Measurements from ENCODE around the gene CAMTA1. TPM values are rescaled to one million over a fixed set of nuclear protein-coding genes. Genes with fewer than 3 reads are reported as not detected.

The CAMTA1 gene
- total RNA-seq, 2 donors from 2014 or later = 100 to 102 TPM

- H3K4me3 ChIP-seq = no peak overlapping the region
- H3K27me3 ChIP-seq (replicated peaks; ENCODE audit: insufficient read depth) = no peaks in the 10 kb centered on the region
- intact Hi-C loops (cut with DNase I) = no loop called here
- H3K4me1 ChIP-seq (replicated peaks) = no peaks in the 10 kb centered on the region
- H3K36me3 ChIP-seq = no peaks in the 10 kb centered on the region
- no peak overlapping the region for H3K27ac ChIP-seq
- no peaks in the 10 kb centered on the region for H3K9me3 ChIP-seq
- TF ChIP-seq POLR2A (IDR thresholded peaks at IDR 0.05) (no peak), POLR2AphosphoS5 (IDR thresholded peaks at IDR 0.05) (no peak), CTCF (IDR thresholded peaks at IDR 0.05) (no peak)
- 87% methylated on average over 18 of the region's 18 CpGs for WGBS
- DNase-seq (ENCODE audit: low spot score) = no peak
Observed at GRCh38 chr1:7008975-7009740, 223.9 kb downstream of the CAMTA1 start.

- H3K4me1 ChIP-seq (replicated peaks) = no peaks in the 10 kb centered on the region
- no peaks in the 10 kb centered on the region for H3K36me3 ChIP-seq
- H3K27me3 ChIP-seq (replicated peaks; ENCODE audit: insufficient read depth) = no peaks in the 10 kb centered on the region
- no peak overlapping the region for H3K4me3 ChIP-seq
- 82% methylated on average over 16 of the region's 16 CpGs for WGBS
- intact Hi-C loops (cut with DNase I) = no loop called here
- DNase-seq (ENCODE audit: low spot score) = no peak
- no peak for TF ChIP-seq POLR2AphosphoS5 (IDR thresholded peaks at IDR 0.05)
- H3K27ac ChIP-seq = no peak overlapping the region
- H3K9me3 ChIP-seq = no peaks in the 10 kb centered on the region
Observed at GRCh38 chr1:7009741-7010525, 224.7 kb downstream of the CAMTA1 start.

GRCh38 chr1:7010534-7011200 lies 225.4 kb downstream of the CAMTA1 start:
- H3K4me1 ChIP-seq (replicated peaks) = no peaks in the 10 kb centered on the region

GRCh38 chr1:7011826-7012225 lies 226.6 kb downstream of the CAMTA1 start:
- no peaks in the 10 kb centered on the region for H3K4me1 ChIP-seq (replicated peaks)
- H3K9me3 ChIP-seq = no peaks in the 10 kb centered on the region
- H3K27ac ChIP-seq = no peak overlapping the region
- no peaks in the 10 kb centered on the region for H3K36me3 ChIP-seq
- DNase-seq (ENCODE audit: low spot score) = no peak
- H3K4me3 ChIP-seq = no peak overlapping the region
- WGBS = 93% methylated on average over 9 of the region's 9 CpGs
- no peaks in the 10 kb centered on the region for H3K27me3 ChIP-seq (replicated peaks; ENCODE audit: insufficient read depth)
- intact Hi-C loops (cut with DNase I) = no loop called here
- TF ChIP-seq POLR2A (IDR thresholded peaks at IDR 0.05) (no peak), POLR2AphosphoS5 (IDR thresholded peaks at IDR 0.05) (no peak), CTCF (IDR thresholded peaks at IDR 0.05) (no peak)

More at GRCh38 chr1:7010534-7011200, 225.4 kb downstream of the CAMTA1 start:
- DNase-seq (ENCODE audit: low spot score) = no peak
- TF ChIP-seq POLR2AphosphoS5 (IDR thresholded peaks at IDR 0.05) (no peak), CTCF (IDR thresholded peaks at IDR 0.05) (no peak), POLR2A (IDR thresholded peaks at IDR 0.05) (no peak)
- no peaks in the 10 kb centered on the region for H3K9me3 ChIP-seq
- 76% methylated on average over 13 of the region's 13 CpGs for WGBS
- H3K27me3 ChIP-seq (replicated peaks; ENCODE audit: insufficient read depth) = no peaks in the 10 kb centered on the region
- H3K36me3 ChIP-seq = no peaks in the 10 kb centered on the region
- intact Hi-C loops (cut with DNase I) = no loop called here
- no peak overlapping the region for H3K4me3 ChIP-seq
- no peak overlapping the region for H3K27ac ChIP-seq

GRCh38 chr1:7012461-7012924 lies 227.2 kb downstream of the CAMTA1 start:
- Histone ChIP-seq H3K4me1 (replicated peaks) (no peaks in the 10 kb centered on the region), H3K27me3 (replicated peaks; ENCODE audit: insufficient read depth) (no peaks in the 10 kb centered on the region), H3K9me3 (no peaks in the 10 kb centered on the region), H3K27ac (no peak overlapping the region), H3K4me3 (no peak overlapping the region), H3K36me3 (no peaks in the 10 kb centered on the region)
- no peak for DNase-seq (ENCODE audit: low spot score)
- intact Hi-C loops (cut with DNase I) = no loop called here
- 82% methylated on average over 14 of the region's 14 CpGs for WGBS
- TF ChIP-seq POLR2AphosphoS5 (IDR thresholded peaks at IDR 0.05) = no peak
- TF ChIP-seq POLR2A (IDR thresholded peaks at IDR 0.05) = no peak
- TF ChIP-seq CTCF (IDR thresholded peaks at IDR 0.05) = no peak

Measured in prostate gland (tissue), 2 donors.